Lower leg skin (tissue), 3 donors: ENCODE measurements around the gene GSTM2.
"Not testable (repeated sequence)": the region's sequence is repeated elsewhere in the genome, so short reads cannot be mapped to it uniquely, and the experiment has no call there.

Source experiments
- CTCF ChIP-seq, 3 donors: fragments of 450-650 bp; IDR thresholded peaks; one replicate each; pipeline ENCODE4 v1.5.1; 2016; ENCODE audit warnings: antibody characterized with exemption in 3 of 3, mild to moderate bottlenecking in 3 of 3, moderate library complexity in 2 of 3
- POLR2A ChIP-seq, 2 donors: fragments of 450-650 bp; IDR thresholded peaks; one replicate each; pipeline ENCODE4 v1.6.1; 2016 to 2017; ENCODE audit warnings: antibody characterized with exemption in 2 of 2, mild to moderate bottlenecking in 1 of 2, moderate library complexity in 1 of 2

GRCh38 chr1:109708949-109709348, 41.1 kb downstream of the GSTM2 start:
- TF ChIP-seq CTCF, POLR2A (IDR thresholded peaks at IDR 0.05): not testable (repeated sequence)
